Osteocyte (in vitro differentiated cells): Measurements from ENCODE around the gene G6PC3. TPM values are rescaled to one million over a fixed set of nuclear protein-coding genes. Genes with fewer than 3 reads are reported as not detected.

Source experiments
- DNase-seq: peaks from one replicate; pipeline ENCODE4 v3.0.0; 2021; ENCODE audit warnings: mixed read lengths; ENCODE audit not compliant: unreplicated experiment; ENCODE audit errors: extremely low spot score
- H3K27ac Mint-ChIP-seq: one replicate; pipeline ENCODE4 v1.8.0; 2021; ENCODE audit warnings: mild to moderate bottlenecking, mixed read lengths; ENCODE audit not compliant: unreplicated experiment
- H3K27me3 Mint-ChIP-seq: one replicate; pipeline ENCODE4 v1.8.0; 2021; ENCODE audit warnings: mixed read lengths; ENCODE audit not compliant: unreplicated experiment
- H3K36me3 Mint-ChIP-seq: one replicate; pipeline ENCODE4 v1.8.0; 2021; ENCODE audit warnings: mixed read lengths; ENCODE audit not compliant: unreplicated experiment
- H3K4me1 Mint-ChIP-seq: one replicate; pipeline ENCODE4 v1.8.0; 2021; ENCODE audit warnings: mixed read lengths; ENCODE audit not compliant: unreplicated experiment
- H3K4me3 Mint-ChIP-seq: one replicate; pipeline ENCODE4 v1.8.0; 2021; ENCODE audit warnings: mild to moderate bottlenecking, moderate library complexity, mixed read lengths; ENCODE audit not compliant: unreplicated experiment
- H3K9me3 Mint-ChIP-seq: one replicate; pipeline ENCODE4 v1.8.0; 2021; ENCODE audit warnings: mixed read lengths; ENCODE audit not compliant: unreplicated experiment
- CTCF ChIP-seq: fragments of 200-600 bp; sonication (generic); IDR thresholded peaks from 2 replicates; pipeline ENCODE4 v1.5.0; 2021; ENCODE audit warnings: antibody characterized with exemption, mild to moderate bottlenecking, moderate library complexity
- total RNA-seq: library from RNA; stranded (reverse); gene quantifications from 2 replicates; pipeline ENCODE4 v1.2.1, GENCODE V29; 2021

G6PC3 gene
- total RNA-seq, 1 donor from 2014 or later: 60.3 TPM

- Mint-ChIP-seq H3K27ac (no peak overlapping the region), H3K36me3 (peaks cover 10% of the 10 kb centered on the region), H3K4me1 (peaks cover 18% of the 10 kb centered on the region), H3K27me3 (no peaks in the 10 kb centered on the region), H3K4me3 (no peak overlapping the region), H3K9me3 (no peaks in the 10 kb centered on the region)
- no peak for DNase-seq
- TF ChIP-seq CTCF: no peak
Observed at GRCh38 chr17:44102849-44103622, 32.5 kb downstream of the G6PC3 start.

GRCh38 chr17:44105483-44105882 is 34.9 kb downstream of the G6PC3 start:
- Mint-ChIP-seq H3K27ac (no peak overlapping the region), H3K36me3 (peaks cover 10% of the 10 kb centered on the region), H3K27me3 (no peaks in the 10 kb centered on the region), H3K4me1 (peaks cover 39% of the 10 kb centered on the region), H3K4me3 (no peak overlapping the region), H3K9me3 (no peaks in the 10 kb centered on the region)
- DNase-seq: no peak
- TF ChIP-seq CTCF: no peak

GRCh38 chr17:44105941-44106340 is 35.4 kb downstream of the G6PC3 start:
- peaks cover 44% of the 10 kb centered on the region for H3K4me1 Mint-ChIP-seq
- H3K9me3 Mint-ChIP-seq: no peaks in the 10 kb centered on the region
- H3K4me3 Mint-ChIP-seq: no peak overlapping the region
- no peak for DNase-seq
- no peak overlapping the region for H3K27ac Mint-ChIP-seq
- TF ChIP-seq CTCF: no peak
- H3K36me3 Mint-ChIP-seq: peaks cover 10% of the 10 kb centered on the region
- no peaks in the 10 kb centered on the region for H3K27me3 Mint-ChIP-seq

DNA sequence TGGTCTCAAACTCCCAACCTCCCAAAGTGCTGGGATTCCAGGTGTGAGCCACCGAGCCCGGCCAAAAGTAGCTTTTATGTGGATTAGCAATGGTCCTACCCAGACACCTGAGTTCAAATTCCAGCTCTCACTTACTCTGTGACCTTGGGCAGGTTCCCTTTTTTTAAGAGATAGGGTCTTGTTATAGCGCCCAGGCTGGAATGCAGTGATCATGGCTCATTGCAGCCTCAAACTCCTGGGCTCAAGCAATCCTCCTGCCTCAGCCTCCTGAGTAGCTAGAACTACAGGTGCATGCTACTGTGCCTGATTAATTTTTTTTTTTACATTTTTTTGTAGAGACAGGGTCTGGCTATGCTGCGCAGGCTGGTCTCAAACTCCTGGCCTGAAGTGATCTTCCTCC is 36.3 kb downstream of the G6PC3 start:
- no peak overlapping the region for H3K4me3 Mint-ChIP-seq
- no peak for TF ChIP-seq CTCF
- no peaks in the 10 kb centered on the region for H3K27me3 Mint-ChIP-seq
- DNase-seq: no peak
- H3K36me3 Mint-ChIP-seq: peaks cover 10% of the 10 kb centered on the region
- H3K9me3 Mint-ChIP-seq: no peaks in the 10 kb centered on the region
- peaks cover 46% of the 10 kb centered on the region for H3K4me1 Mint-ChIP-seq
- no peak overlapping the region for H3K27ac Mint-ChIP-seq

- peak overlapping the region; percentile 95 for H3K27ac Mint-ChIP-seq
- no peak for TF ChIP-seq CTCF
- DNase-seq: peak; percentile 94
- H3K4me1 Mint-ChIP-seq: peaks cover 44% of the 10 kb centered on the region
- peak overlapping the region; percentile 59 for H3K4me3 Mint-ChIP-seq
- peaks cover 11% of the 10 kb centered on the region for H3K36me3 Mint-ChIP-seq
- H3K9me3 Mint-ChIP-seq: no peaks in the 10 kb centered on the region
- no peaks in the 10 kb centered on the region for H3K27me3 Mint-ChIP-seq
Observed at GRCh38 chr17:44108440-44109311, 38.1 kb downstream of the G6PC3 start.
